GM23248 (cell line): ENCODE measurements around the gene PDE4B.

ENCODE experiments used
- EZH2 ChIP-seq: fragments of 200-600 bp; sonication (generic); IDR thresholded peaks from 2 replicates; pipeline ENCODE4 v1.6.1; 2018; ENCODE audit warnings: antibody characterized with exemption, mild to moderate bottlenecking; ENCODE audit not compliant: insufficient read depth, poor library complexity, severe bottlenecking
- EZH2phosphoT487 ChIP-seq: fragments of 200-600 bp; sonication (generic); IDR thresholded peaks from 2 replicates; pipeline ENCODE4 v1.6.1; 2018; ENCODE audit warnings: antibody characterized with exemption, moderate library complexity, mild to moderate bottlenecking, low read depth; ENCODE audit not compliant: insufficient read depth

DNA sequence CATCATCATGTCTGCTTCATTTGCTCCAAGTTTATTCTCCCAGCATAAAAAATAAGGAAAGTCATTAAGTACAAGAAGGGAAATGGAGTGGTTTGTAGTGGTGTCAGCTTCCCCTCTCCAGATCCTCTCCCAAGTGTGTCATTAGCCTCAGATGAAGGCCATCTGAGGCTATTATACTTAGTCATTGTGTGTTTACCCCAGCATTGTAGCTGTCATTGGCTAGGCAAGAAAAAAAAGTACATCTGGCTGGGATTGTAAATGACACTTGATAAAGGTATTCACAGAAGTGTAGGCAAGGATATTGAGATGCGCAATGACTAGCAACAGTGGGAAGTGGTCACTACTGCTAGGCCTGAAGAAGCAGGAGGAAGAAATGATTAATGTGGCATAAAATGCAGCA, 424.3 kb downstream of the PDE4B start:
- no peak for TF ChIP-seq EZH2
- TF ChIP-seq EZH2phosphoT487, result no peak
